CD4-positive, alpha-beta T cell (primary cell): Measurements from ENCODE around the gene DLG5. TPM values are rescaled to one million over a fixed set of nuclear protein-coding genes. Genes with fewer than 3 reads are reported as not detected.

Experiments
- ATAC-seq: fragments of 200-7000 bp; cut with Tn5 transposase; one replicate; pipeline ENCODE4 v1.10.0; 2022; ENCODE audit warnings: mild to moderate bottlenecking; ENCODE audit not compliant: poor library complexity
- CTCF ChIA-PET: fragments of 350-600 bp; sonication (Branson Sonifier 250); formaldehyde crosslinking; loops from one replicate; lab custom pipeline; 2021; ENCODE audit warnings: antibody characterized with exemption, inconsistent platforms; lab: Charles Lee
- POLR2A ChIA-PET: fragments of 350-600 bp; sonication (Branson Sonifier 250); formaldehyde crosslinking; loops from one replicate; lab custom pipeline; 2021; ENCODE audit warnings: antibody characterized with exemption, inconsistent platforms; lab: Charles Lee
- DNase-seq, 14 experiments: peaks; one replicate each; pipeline ENCODE4 v3.0.0-alpha.2; 2013 to 2020; ENCODE audit warnings: mixed read lengths in 2 of 14
- H3K27ac ChIP-seq, 2 donors: one replicate each; pipeline versions ENCODE4 v1.5.1 to v1.7.0; 2013; ENCODE audit warnings: low read length in 2 of 2, low read depth in 1 of 2, mild to moderate bottlenecking in 1 of 2
- H3K27me3 ChIP-seq, 2 experiments: 1 replicate in 1 of 2; 2 replicates in 1 of 2; pipeline versions ENCODE4 v1.6.1 to v1.7.0; 2013; ENCODE audit warnings: low read length in 2 of 2, control low read depth in 1 of 2, mild to moderate bottlenecking in 1 of 2, moderate library complexity in 1 of 2; ENCODE audit not compliant: insufficient read depth in 2 of 2, control insufficient read depth in 1 of 2
- H3K36me3 ChIP-seq: one replicate; pipeline ENCODE4 v1.6.1; 2013; ENCODE audit warnings: low read length, control low read depth; ENCODE audit not compliant: insufficient read depth
- H3K4me1 ChIP-seq: one replicate; pipeline ENCODE4 v1.6.1; 2013; ENCODE audit warnings: low read length, control low read depth; ENCODE audit not compliant: insufficient read depth
- H3K4me3 ChIP-seq: one replicate; pipeline ENCODE4 v1.5.1; 2013; ENCODE audit warnings: mild to moderate bottlenecking, low read length, moderate library complexity
- H3K9me3 ChIP-seq, 2 experiments: 1 replicate in 1 of 2; 2 replicates in 1 of 2; pipeline versions ENCODE4 v1.6.1 to v1.7.0; 2013; ENCODE audit warnings: low read length in 2 of 2, mild to moderate bottlenecking in 2 of 2, control low read depth in 1 of 2, moderate library complexity in 1 of 2; ENCODE audit not compliant: control insufficient read depth in 1 of 2, insufficient read depth in 1 of 2
- H3K27ac Mint-ChIP-seq: one replicate; pipeline ENCODE4 v1.8.0; 2020; ENCODE audit warnings: mixed read lengths
- H3K27me3 Mint-ChIP-seq: one replicate; pipeline ENCODE4 v1.8.0; 2021; ENCODE audit warnings: mixed read lengths
- H3K36me3 Mint-ChIP-seq: one replicate; pipeline ENCODE4 v1.8.0; 2021; ENCODE audit warnings: low read depth, mixed read lengths
- H3K4me1 Mint-ChIP-seq: one replicate; pipeline ENCODE4 v1.8.0; 2021; ENCODE audit warnings: low read depth, mixed read lengths
- H3K4me3 Mint-ChIP-seq: one replicate; pipeline ENCODE4 v1.8.0; 2020; ENCODE audit warnings: mild to moderate bottlenecking, mixed read lengths
- H3K9me3 Mint-ChIP-seq: one replicate; pipeline ENCODE4 v1.8.0; 2020; ENCODE audit warnings: mixed read lengths
- CTCF ChIP-seq: fragments of 200-600 bp; IDR thresholded peaks from one replicate; pipeline ENCODE4 v1.8.0; 2022; ENCODE audit warnings: antibody characterized with exemption, mild to moderate bottlenecking
- intact Hi-C, 2 experiments: fragments of 100-400 bp; cut with DNase I in 1 of 2; cut with micrococcal nuclease in 1 of 2; formaldehyde crosslinking; loops; one replicate each; pipeline versions ENCODE4 v1.15.1 to v1.9.0; 2023 to 2025; cut with DNase I, micrococcal nuclease
- total RNA-seq, 174 experiments: library from RNA in 2 of 174; stranded (reverse) in 2 of 174; gene quantifications; one replicate each; pipeline ENCODE4 v1.2.3 and lab custom pipeline; 2021 to 2026

Gene DLG5
- total RNA-seq, 2 experiments from 2014 or later, result 7.1 to 7.4 TPM

GRCh38 chr10:77789016-77789415 lies 137.5 kb downstream of the DLG5 start:
- H3K4me1 Mint-ChIP-seq, result no peaks in the 10 kb centered on the region
- H3K4me3 Mint-ChIP-seq, result no peak overlapping the region
- H3K9me3 ChIP-seq, result no peaks in the 10 kb centered on the region
- H3K27ac ChIP-seq, result no peak overlapping the region
- CTCF ChIA-PET, result no interaction called here
- no peak overlapping the region for H3K27ac Mint-ChIP-seq
- H3K36me3 Mint-ChIP-seq, result no peaks in the 10 kb centered on the region
- no peak overlapping the region for H3K4me3 ChIP-seq
- H3K4me1 ChIP-seq, result no peaks in the 10 kb centered on the region
- intact Hi-C loops, result no loop called here
- no peaks in the 10 kb centered on the region for H3K27me3 ChIP-seq
- H3K27me3 Mint-ChIP-seq, result no peaks in the 10 kb centered on the region
- POLR2A ChIA-PET, result no interaction called here
- no peak for ATAC-seq
- no peak for TF ChIP-seq CTCF
- H3K9me3 Mint-ChIP-seq, result no peaks in the 10 kb centered on the region
- no peaks in the 10 kb centered on the region for H3K36me3 ChIP-seq
- DNase-seq, result peak in 1 of 14 experiments; percentile 5

GRCh38 chr10:77788496-77789010 lies 138.0 kb downstream of the DLG5 start:
- Mint-ChIP-seq H3K27me3 (no peaks in the 10 kb centered on the region), H3K9me3 (no peaks in the 10 kb centered on the region), H3K4me1 (no peaks in the 10 kb centered on the region), H3K36me3 (no peaks in the 10 kb centered on the region), H3K4me3 (no peak overlapping the region), H3K27ac (no peak overlapping the region)
- ChIA-PET CTCF (no interaction called here), POLR2A (no interaction called here)
- DNase-seq (no peak), ATAC-seq (no peak)
- no peaks in the 10 kb centered on the region for H3K4me1 ChIP-seq
- H3K27me3 ChIP-seq, result no peaks in the 10 kb centered on the region
- intact Hi-C loops, result no loop called here
- no peak overlapping the region for H3K27ac ChIP-seq
- no peak overlapping the region for H3K4me3 ChIP-seq
- H3K9me3 ChIP-seq, result no peaks in the 10 kb centered on the region
- TF ChIP-seq CTCF, result no peak
- H3K36me3 ChIP-seq, result no peaks in the 10 kb centered on the region

GRCh38 chr10:77787440-77787839 lies 139.1 kb downstream of the DLG5 start:
- ChIA-PET POLR2A (no interaction called here), CTCF (no interaction called here)
- Mint-ChIP-seq H3K27ac (no peak overlapping the region), H3K9me3 (no peaks in the 10 kb centered on the region), H3K4me1 (no peaks in the 10 kb centered on the region), H3K4me3 (no peak overlapping the region), H3K27me3 (no peaks in the 10 kb centered on the region), H3K36me3 (no peaks in the 10 kb centered on the region)
- Histone ChIP-seq H3K4me1 (no peaks in the 10 kb centered on the region), H3K27me3 (no peaks in the 10 kb centered on the region), H3K9me3 (no peaks in the 10 kb centered on the region), H3K4me3 (no peak overlapping the region), H3K27ac (no peak overlapping the region), H3K36me3 (no peaks in the 10 kb centered on the region)
- no peak for TF ChIP-seq CTCF
- intact Hi-C loops, result no loop called here
- ATAC-seq, result no peak
- DNase-seq, result no peak
